ENCODE measurements around the gene ANGEL2.
A peak's percentile ranks its signal among the peaks of the same experiment; 100 is the strongest.

DNA sequence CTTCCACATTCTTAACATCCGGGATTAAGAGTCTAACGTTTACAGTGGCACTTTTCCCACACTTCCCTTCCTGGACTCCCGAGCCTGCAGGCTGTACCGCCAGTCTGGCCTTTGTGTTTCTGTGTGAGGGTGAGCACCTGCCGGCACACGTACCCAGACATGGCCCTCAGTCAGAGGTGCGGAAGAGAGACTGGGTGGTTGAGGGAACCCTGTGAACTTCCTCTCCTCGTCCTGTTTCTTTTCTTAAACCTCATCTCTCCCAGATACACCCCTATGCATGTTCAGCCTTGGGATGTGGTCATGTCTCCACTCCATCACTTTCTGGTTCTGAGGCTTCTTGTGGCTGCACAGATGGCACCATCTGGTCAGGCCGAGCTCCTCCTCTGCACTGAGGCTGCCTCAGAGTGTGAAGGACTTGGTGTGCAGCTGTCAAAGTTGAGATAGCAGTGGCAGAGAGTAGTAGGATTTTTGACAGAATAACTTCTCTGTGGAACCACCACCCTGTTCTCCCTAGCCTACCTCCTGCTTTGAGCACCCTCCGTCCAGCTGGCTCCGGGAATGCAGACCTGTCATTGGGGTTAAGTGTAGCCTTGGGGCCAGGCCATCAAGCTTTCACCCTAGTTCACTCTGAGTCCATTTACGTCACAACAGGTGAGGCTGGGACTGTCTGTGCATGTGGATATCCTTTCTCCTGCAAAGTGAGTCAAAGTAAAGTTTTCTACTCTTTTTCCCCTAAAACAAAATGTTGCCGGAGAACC is 33.9 kb downstream of the ANGEL2 start:
- TF ChIP-seq POLR2A (IDR thresholded peaks at IDR 0.05; ENCODE audit: low read depth, low read length) (no peak), PAX5 (IDR thresholded peaks at IDR 0.05; ENCODE audit: insufficient read depth, low read length, severe bottlenecking) (no peak), SPI1 (IDR thresholded peaks at IDR 0.05; ENCODE audit: low read depth, low read length) (peak; percentile 50)

All from GM12891 (cell line).